H1 (cell line): ENCODE results near the gene GAB2. TPM values are rescaled to one million over a fixed set of nuclear protein-coding genes. Genes with fewer than 3 reads are reported as not detected.

Experiments used
- BCL11A ChIP-seq, 2 experiments: IDR thresholded peaks; one replicate each; pipeline ENCODE4 v1.6.1; 2011; ENCODE audit warnings: low read depth in 2 of 2, low read length in 2 of 2, mild to moderate bottlenecking in 2 of 2
- CHD1 ChIP-seq: IDR thresholded peaks from 2 replicates; pipeline ENCODE4 v1.6.1; 2012; ENCODE audit warnings: low read depth, low read length, improper control_type of control experiment
- NANOG ChIP-seq: IDR thresholded peaks from 2 replicates; pipeline ENCODE4 v1.6.1; 2011; ENCODE audit warnings: low read length, low read depth, mild to moderate bottlenecking, inconsistent platforms; ENCODE audit not compliant: insufficient read depth, poor library complexity, severe bottlenecking
- YY1 ChIP-seq: IDR thresholded peaks from 2 replicates; pipeline ENCODE4 v1.6.1; 2011; ENCODE audit warnings: low read depth, mild to moderate bottlenecking, low read length
- polyA plus RNA-seq, 7 experiments: library from polyadenylated mRNA; depleted of rRNA in 3 of 7; stranded (reverse) in 5 of 7; unstranded in 2 of 7; fragments of >200 nt in 5 of 7; fragments of 200-250 nt in 2 of 7; gene quantifications; 1 replicate in 5 of 7; 2 replicates in 1 of 7; 4 replicates in 1 of 7; pipeline versions ENCODE4 v1.2.1 to v1.2.3, GENCODE V29; 2011 to 2013; ENCODE audit warnings: missing spikeins in 2 of 7, mixed read lengths in 2 of 7
- total RNA-seq: library from RNA; stranded (reverse); fragmentation: NEBNext Ultra II Directional; extraction: Animal tissue kit (Norgen Biotek cat#: 25700); gene quantifications from 2 replicates; pipeline ENCODE4 v1.2.1, GENCODE V29; 2021
- TF ChIP-seq, protein P1 (sequence below): fragments of 300-600 bp; sonication (generic); IDR thresholded peaks from 2 replicates; pipeline ENCODE4 v1.7.1; 2012; ENCODE audit warnings: low read length, moderate library complexity, mild to moderate bottlenecking, inconsistent platforms; ENCODE audit not compliant: insufficient replicate concordance
- TF ChIP-seq, protein P2 (sequence below): IDR thresholded peaks from 2 replicates; pipeline ENCODE4 v1.6.1; 2012; ENCODE audit warnings: inconsistent platforms
- TF ChIP-seq, protein P3 (sequence below), 3 experiments: IDR thresholded peaks; 1 replicate in 2 of 3; 2 replicates in 1 of 3; pipeline versions ENCODE4 v1.5.1 to v1.6.1; 2011; ENCODE audit warnings: low read length in 3 of 3, mild to moderate bottlenecking in 3 of 3, inconsistent platforms in 2 of 3, low read depth in 1 of 3, moderate library complexity in 1 of 3; ENCODE audit not compliant: insufficient read depth in 1 of 3; ENCODE audit errors: control extremely low read depth in 1 of 3

The GAB2 gene
- total and polyA plus RNA-seq, 2 of the 8 experiments (the other 6 are each of a cell fraction or from before 2014, with no cell fraction given): 6.3 to 14.0 TPM

DNA sequence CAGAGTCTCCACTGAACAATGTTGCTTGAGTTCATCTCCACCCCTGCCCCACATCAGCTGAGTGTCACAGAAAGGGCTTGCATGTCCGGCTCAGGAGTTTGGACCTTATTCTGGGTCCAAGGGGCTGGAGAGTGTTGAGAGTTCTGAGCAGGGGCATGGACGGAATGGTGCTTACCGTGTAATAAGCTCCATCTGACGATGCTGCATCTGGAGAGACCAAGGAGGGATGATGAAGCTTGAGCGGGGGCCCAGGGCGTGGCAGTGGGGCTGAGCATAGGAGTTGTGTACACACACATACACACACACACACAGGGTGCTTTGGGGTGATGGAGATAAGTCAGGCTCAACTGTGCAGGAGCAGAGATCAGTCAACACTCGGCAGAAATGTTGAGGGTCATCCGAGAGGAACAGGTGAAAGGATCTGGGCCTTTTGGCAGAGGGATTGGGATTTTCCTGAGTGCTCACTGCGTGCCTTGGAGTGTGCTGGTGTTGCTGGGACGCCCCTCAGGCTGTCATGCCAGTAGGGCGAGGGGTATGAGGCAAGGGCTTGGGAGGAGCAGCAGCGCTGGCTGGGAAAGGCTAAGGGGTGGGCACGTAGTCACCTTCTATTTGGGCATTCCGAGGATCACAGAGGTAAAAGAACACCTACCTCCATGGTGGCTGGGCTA, 226.6 kb downstream of the GAB2 start (continued):
- TF ChIP-seq, protein P1, sequence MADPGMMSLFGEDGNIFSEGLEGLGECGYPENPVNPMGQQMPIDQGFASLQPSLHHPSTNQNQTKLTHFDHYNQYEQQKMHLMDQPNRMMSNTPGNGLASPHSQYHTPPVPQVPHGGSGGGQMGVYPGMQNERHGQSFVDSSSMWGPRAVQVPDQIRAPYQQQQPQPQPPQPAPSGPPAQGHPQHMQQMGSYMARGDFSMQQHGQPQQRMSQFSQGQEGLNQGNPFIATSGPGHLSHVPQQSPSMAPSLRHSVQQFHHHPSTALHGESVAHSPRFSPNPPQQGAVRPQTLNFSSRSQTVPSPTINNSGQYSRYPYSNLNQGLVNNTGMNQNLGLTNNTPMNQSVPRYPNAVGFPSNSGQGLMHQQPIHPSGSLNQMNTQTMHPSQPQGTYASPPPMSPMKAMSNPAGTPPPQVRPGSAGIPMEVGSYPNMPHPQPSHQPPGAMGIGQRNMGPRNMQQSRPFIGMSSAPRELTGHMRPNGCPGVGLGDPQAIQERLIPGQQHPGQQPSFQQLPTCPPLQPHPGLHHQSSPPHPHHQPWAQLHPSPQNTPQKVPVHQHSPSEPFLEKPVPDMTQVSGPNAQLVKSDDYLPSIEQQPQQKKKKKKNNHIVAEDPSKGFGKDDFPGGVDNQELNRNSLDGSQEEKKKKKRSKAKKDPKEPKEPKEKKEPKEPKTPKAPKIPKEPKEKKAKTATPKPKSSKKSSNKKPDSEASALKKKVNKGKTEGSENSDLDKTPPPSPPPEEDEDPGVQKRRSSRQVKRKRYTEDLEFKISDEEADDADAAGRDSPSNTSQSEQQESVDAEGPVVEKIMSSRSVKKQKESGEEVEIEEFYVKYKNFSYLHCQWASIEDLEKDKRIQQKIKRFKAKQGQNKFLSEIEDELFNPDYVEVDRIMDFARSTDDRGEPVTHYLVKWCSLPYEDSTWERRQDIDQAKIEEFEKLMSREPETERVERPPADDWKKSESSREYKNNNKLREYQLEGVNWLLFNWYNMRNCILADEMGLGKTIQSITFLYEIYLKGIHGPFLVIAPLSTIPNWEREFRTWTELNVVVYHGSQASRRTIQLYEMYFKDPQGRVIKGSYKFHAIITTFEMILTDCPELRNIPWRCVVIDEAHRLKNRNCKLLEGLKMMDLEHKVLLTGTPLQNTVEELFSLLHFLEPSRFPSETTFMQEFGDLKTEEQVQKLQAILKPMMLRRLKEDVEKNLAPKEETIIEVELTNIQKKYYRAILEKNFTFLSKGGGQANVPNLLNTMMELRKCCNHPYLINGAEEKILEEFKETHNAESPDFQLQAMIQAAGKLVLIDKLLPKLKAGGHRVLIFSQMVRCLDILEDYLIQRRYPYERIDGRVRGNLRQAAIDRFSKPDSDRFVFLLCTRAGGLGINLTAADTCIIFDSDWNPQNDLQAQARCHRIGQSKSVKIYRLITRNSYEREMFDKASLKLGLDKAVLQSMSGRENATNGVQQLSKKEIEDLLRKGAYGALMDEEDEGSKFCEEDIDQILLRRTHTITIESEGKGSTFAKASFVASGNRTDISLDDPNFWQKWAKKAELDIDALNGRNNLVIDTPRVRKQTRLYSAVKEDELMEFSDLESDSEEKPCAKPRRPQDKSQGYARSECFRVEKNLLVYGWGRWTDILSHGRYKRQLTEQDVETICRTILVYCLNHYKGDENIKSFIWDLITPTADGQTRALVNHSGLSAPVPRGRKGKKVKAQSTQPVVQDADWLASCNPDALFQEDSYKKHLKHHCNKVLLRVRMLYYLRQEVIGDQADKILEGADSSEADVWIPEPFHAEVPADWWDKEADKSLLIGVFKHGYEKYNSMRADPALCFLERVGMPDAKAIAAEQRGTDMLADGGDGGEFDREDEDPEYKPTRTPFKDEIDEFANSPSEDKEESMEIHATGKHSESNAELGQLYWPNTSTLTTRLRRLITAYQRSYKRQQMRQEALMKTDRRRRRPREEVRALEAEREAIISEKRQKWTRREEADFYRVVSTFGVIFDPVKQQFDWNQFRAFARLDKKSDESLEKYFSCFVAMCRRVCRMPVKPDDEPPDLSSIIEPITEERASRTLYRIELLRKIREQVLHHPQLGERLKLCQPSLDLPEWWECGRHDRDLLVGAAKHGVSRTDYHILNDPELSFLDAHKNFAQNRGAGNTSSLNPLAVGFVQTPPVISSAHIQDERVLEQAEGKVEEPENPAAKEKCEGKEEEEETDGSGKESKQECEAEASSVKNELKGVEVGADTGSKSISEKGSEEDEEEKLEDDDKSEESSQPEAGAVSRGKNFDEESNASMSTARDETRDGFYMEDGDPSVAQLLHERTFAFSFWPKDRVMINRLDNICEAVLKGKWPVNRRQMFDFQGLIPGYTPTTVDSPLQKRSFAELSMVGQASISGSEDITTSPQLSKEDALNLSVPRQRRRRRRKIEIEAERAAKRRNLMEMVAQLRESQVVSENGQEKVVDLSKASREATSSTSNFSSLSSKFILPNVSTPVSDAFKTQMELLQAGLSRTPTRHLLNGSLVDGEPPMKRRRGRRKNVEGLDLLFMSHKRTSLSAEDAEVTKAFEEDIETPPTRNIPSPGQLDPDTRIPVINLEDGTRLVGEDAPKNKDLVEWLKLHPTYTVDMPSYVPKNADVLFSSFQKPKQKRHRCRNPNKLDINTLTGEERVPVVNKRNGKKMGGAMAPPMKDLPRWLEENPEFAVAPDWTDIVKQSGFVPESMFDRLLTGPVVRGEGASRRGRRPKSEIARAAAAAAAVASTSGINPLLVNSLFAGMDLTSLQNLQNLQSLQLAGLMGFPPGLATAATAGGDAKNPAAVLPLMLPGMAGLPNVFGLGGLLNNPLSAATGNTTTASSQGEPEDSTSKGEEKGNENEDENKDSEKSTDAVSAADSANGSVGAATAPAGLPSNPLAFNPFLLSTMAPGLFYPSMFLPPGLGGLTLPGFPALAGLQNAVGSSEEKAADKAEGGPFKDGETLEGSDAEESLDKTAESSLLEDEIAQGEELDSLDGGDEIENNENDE: no peak
- TF ChIP-seq BCL11A (IDR thresholded peaks at IDR 0.05; ENCODE audit: low read depth in 2 of 2, low read length in 2 of 2) (no peak), YY1 (no peak), NANOG (no peak), CHD1 (no peak)
- TF ChIP-seq, protein P2, sequence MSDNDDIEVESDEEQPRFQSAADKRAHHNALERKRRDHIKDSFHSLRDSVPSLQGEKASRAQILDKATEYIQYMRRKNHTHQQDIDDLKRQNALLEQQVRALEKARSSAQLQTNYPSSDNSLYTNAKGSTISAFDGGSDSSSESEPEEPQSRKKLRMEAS: no peak
- TF ChIP-seq, protein P3, sequence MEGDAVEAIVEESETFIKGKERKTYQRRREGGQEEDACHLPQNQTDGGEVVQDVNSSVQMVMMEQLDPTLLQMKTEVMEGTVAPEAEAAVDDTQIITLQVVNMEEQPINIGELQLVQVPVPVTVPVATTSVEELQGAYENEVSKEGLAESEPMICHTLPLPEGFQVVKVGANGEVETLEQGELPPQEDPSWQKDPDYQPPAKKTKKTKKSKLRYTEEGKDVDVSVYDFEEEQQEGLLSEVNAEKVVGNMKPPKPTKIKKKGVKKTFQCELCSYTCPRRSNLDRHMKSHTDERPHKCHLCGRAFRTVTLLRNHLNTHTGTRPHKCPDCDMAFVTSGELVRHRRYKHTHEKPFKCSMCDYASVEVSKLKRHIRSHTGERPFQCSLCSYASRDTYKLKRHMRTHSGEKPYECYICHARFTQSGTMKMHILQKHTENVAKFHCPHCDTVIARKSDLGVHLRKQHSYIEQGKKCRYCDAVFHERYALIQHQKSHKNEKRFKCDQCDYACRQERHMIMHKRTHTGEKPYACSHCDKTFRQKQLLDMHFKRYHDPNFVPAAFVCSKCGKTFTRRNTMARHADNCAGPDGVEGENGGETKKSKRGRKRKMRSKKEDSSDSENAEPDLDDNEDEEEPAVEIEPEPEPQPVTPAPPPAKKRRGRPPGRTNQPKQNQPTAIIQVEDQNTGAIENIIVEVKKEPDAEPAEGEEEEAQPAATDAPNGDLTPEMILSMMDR (IDR thresholded peaks at IDR 0.05; ENCODE audit: control extremely low read depth in 1 of 3, insufficient read depth in 1 of 3, low read depth in 1 of 3, low read length in 3 of 3): no peak
